SK-N-SH (cell line): ENCODE data around the gene PCNX1. TPM values are rescaled to one million over a fixed set of nuclear protein-coding genes. Genes with fewer than 3 reads are reported as not detected.

Source experiments
- CTCF ChIA-PET: fragments of 300-600, 350-600 bp; formaldehyde crosslinking; extraction: SDS; loops from one replicate; lab custom pipeline; 2021; lab: Yijun Ruan, JAX
- POLR2A ChIA-PET: fragments of 350-600 bp; sonication (Branson Sonifier 250); formaldehyde crosslinking; extraction: SDS; loops from one replicate; lab custom pipeline; 2020; ENCODE audit warnings: antibody characterized with exemption, inconsistent platforms; lab: Yijun Ruan, JAX
- DNase-seq: peaks from one replicate; pipeline ENCODE4 v3.0.0; 2012
- H2AFZ ChIP-seq: fragments of 200-600 bp; sonication (generic); 2 replicates; pipeline ENCODE4 v1.8.1; 2016; ENCODE audit warnings: antibody characterized with exemption, mild to moderate bottlenecking, low read depth
- H3F3A ChIP-seq: fragments of 200-600 bp; sonication (generic); replicated peaks from 2 replicates; pipeline ENCODE3; 2016; ENCODE audit warnings: antibody characterized with exemption, mild to moderate bottlenecking; ENCODE audit not compliant: insufficient read depth
- H3K27ac ChIP-seq, 2 experiments: fragments of 200-500 bp in 1 of 2; fragments of 200-600 bp in 1 of 2; sonication (Bioruptor generic) in 1 of 2; sonication (generic), shearing (Covaris generic) in 1 of 2; 2 replicates each; pipeline versions ENCODE4 v1.5.1 to v1.6.1; 2014 to 2016; ENCODE audit warnings: low read depth in 2 of 2, inconsistent platforms in 1 of 2, low read length in 1 of 2, mild to moderate bottlenecking in 1 of 2, mixed read lengths in 1 of 2
- H3K27me3 ChIP-seq: fragments of 200-600 bp; sonication (generic), shearing (Covaris generic); 2 replicates; pipeline ENCODE4 v1.6.1; 2016; ENCODE audit warnings: mixed run types; ENCODE audit not compliant: insufficient read depth
- H3K36me3 ChIP-seq, 2 experiments: fragments of 200-500 bp in 1 of 2; fragments of 200-600 bp in 1 of 2; sonication (Bioruptor generic) in 1 of 2; sonication (generic) in 1 of 2; replicated peaks in 1 of 2; 2 replicates each; pipeline versions ENCODE3 to v1.5.1; 2014 to 2016; ENCODE audit warnings: low read length in 1 of 2, mild to moderate bottlenecking in 1 of 2; ENCODE audit not compliant: insufficient read depth in 2 of 2, control insufficient read depth in 1 of 2
- H3K4me1 ChIP-seq, 2 experiments: fragments of 200-500 bp in 1 of 2; fragments of 200-600 bp in 1 of 2; sonication (Bioruptor generic) in 1 of 2; sonication (generic), shearing (Covaris generic) in 1 of 2; 2 replicates each; pipeline versions ENCODE4 v1.5.1 to v1.6.1; 2014 to 2016; ENCODE audit warnings: low read depth in 1 of 2, low read length in 1 of 2, mixed run types in 1 of 2; ENCODE audit not compliant: insufficient read depth in 2 of 2, control insufficient read depth in 1 of 2
- H3K4me2 ChIP-seq: fragments of 200-600 bp; sonication (generic), shearing (Covaris generic); 2 replicates; pipeline ENCODE4 v1.6.1; 2017; ENCODE audit warnings: mixed run types
- H3K4me3 ChIP-seq, 2 experiments: fragments of 200-500 bp in 1 of 2; fragments of 200-600 bp in 1 of 2; sonication (Bioruptor generic) in 1 of 2; sonication (generic), shearing (Covaris generic) in 1 of 2; 2 replicates each; pipeline versions ENCODE4 v1.5.1 to v1.8.1; 2014 to 2016; ENCODE audit warnings: low read depth in 2 of 2, inconsistent platforms in 1 of 2, low read length in 1 of 2, mild to moderate bottlenecking in 1 of 2, mixed read lengths in 1 of 2, moderate library complexity in 1 of 2
- H3K79me2 ChIP-seq: fragments of 200-600 bp; sonication (generic); 2 replicates; pipeline ENCODE4 v1.8.1; 2017; ENCODE audit warnings: mild to moderate bottlenecking; ENCODE audit not compliant: insufficient read depth
- H3K9ac ChIP-seq: fragments of 200-600 bp; sonication (generic); 2 replicates; pipeline ENCODE4 v1.6.1; 2017; ENCODE audit warnings: mixed run types
- H3K9me2 ChIP-seq: fragments of 200-600 bp; sonication (generic); 2 replicates; pipeline ENCODE4 v1.6.1; 2017; ENCODE audit warnings: mixed run types
- H3K9me3 ChIP-seq: fragments of 200-600 bp; sonication (generic); 2 replicates; pipeline ENCODE4 v1.6.1; 2017; ENCODE audit warnings: mixed run types, mild to moderate bottlenecking, moderate library complexity
- H4K20me1 ChIP-seq: fragments of 200-600 bp; sonication (generic); 2 replicates; pipeline ENCODE4 v1.6.1; 2017; ENCODE audit warnings: mild to moderate bottlenecking, mixed run types; ENCODE audit not compliant: insufficient read depth
- ELF1 ChIP-seq: IDR thresholded peaks from 2 replicates; pipeline ENCODE4 v1.4.0; 2012
- EP300 ChIP-seq, 2 experiments: IDR thresholded peaks; 2 replicates each; pipeline versions ENCODE4 v1.4.0 to v1.6.1; 2012; ENCODE audit warnings: borderline replicate concordance in 1 of 2, low read depth in 1 of 2, low read length in 1 of 2
- EZH2phosphoT487 ChIP-seq: fragments of 200-600 bp; sonication (generic); IDR thresholded peaks from 2 replicates; pipeline ENCODE4 v1.6.1; 2017; ENCODE audit warnings: low read depth, mixed run types, mild to moderate bottlenecking, antibody characterized with exemption, moderate library complexity, borderline replicate concordance
- FOSL2 ChIP-seq: IDR thresholded peaks from 2 replicates; pipeline ENCODE4 v1.4.0; 2012; ENCODE audit warnings: low read depth, mild to moderate bottlenecking, moderate library complexity, borderline replicate concordance
- FOXJ3 ChIP-seq: sonication (generic); formaldehyde crosslinking; IDR thresholded peaks from 2 replicates; pipeline ENCODE4 v1.5.1; 2020; ENCODE audit warnings: mild to moderate bottlenecking, missing genetic modification reagents
- GATA2 ChIP-seq: sonication (generic); formaldehyde crosslinking; IDR thresholded peaks from 2 replicates; pipeline ENCODE4 v1.5.0; 2020; ENCODE audit warnings: mild to moderate bottlenecking, missing genetic modification reagents
- JUND ChIP-seq: IDR thresholded peaks from 2 replicates; pipeline ENCODE4 v1.4.0; 2012
- MAX ChIP-seq: IDR thresholded peaks from 2 replicates; pipeline ENCODE4 v1.4.0; 2012; ENCODE audit warnings: low read depth
- MEF2A ChIP-seq: IDR thresholded peaks from 2 replicates; pipeline ENCODE4 v1.4.0; 2012; ENCODE audit warnings: low read depth, borderline replicate concordance
- MXI1 ChIP-seq: IDR thresholded peaks from 2 replicates; pipeline ENCODE4 v1.6.1; 2012; ENCODE audit warnings: mild to moderate bottlenecking, low read depth, low read length, improper control_type of control experiment
- NFIC ChIP-seq: IDR thresholded peaks from 2 replicates; pipeline ENCODE4 v1.4.0; 2012; ENCODE audit warnings: borderline replicate concordance
- NRF1 ChIP-seq: IDR thresholded peaks from 2 replicates; pipeline ENCODE4 v1.6.1; 2012; ENCODE audit warnings: low read depth, mild to moderate bottlenecking, low read length
- POLR2AphosphoS5 ChIP-seq: IDR thresholded peaks from 2 replicates; pipeline ENCODE4 v1.6.1; 2012; ENCODE audit warnings: low read depth, low read length
- RAD21 ChIP-seq: IDR thresholded peaks from 2 replicates; pipeline ENCODE4 v1.6.1; 2012; ENCODE audit warnings: mild to moderate bottlenecking, low read length
- RFX5 ChIP-seq: IDR thresholded peaks from 2 replicates; pipeline ENCODE4 v1.6.1; 2012; ENCODE audit warnings: mild to moderate bottlenecking, improper control_type of control experiment, low read length
- RXRA ChIP-seq: IDR thresholded peaks from 2 replicates; pipeline ENCODE4 v1.4.0; 2012; ENCODE audit warnings: low read depth, mild to moderate bottlenecking, borderline replicate concordance
- TAF1 ChIP-seq: IDR thresholded peaks from 2 replicates; pipeline ENCODE4 v1.6.1; 2012; ENCODE audit warnings: low read depth, mild to moderate bottlenecking, low read length, moderate library complexity, borderline replicate concordance
- TCF12 ChIP-seq: IDR thresholded peaks from 2 replicates; pipeline ENCODE4 v1.4.0; 2012
- TEAD4 ChIP-seq: IDR thresholded peaks from 2 replicates; pipeline ENCODE4 v1.4.0; 2012; ENCODE audit warnings: mild to moderate bottlenecking, borderline replicate concordance; ENCODE audit not compliant: insufficient read depth
- USF1 ChIP-seq: IDR thresholded peaks from 2 replicates; pipeline ENCODE4 v1.4.0; 2012; ENCODE audit warnings: low read depth, borderline replicate concordance
- ZBTB33 ChIP-seq: IDR thresholded peaks from 2 replicates; pipeline ENCODE4 v1.4.0; 2012; ENCODE audit warnings: low read depth, borderline replicate concordance
- WGBS: methylation state at CpG from one replicate; pipeline ENCODE4 v1.1.6; 2017; ENCODE audit warnings: low lambda C conversion rate; 5-methylcytosine and 5-hydroxymethylcytosine counted together
- polyA plus RNA-seq, 3 experiments: library from polyadenylated mRNA; depleted of rRNA; stranded (reverse); fragments of >200 nt; gene quantifications; 2 replicates each; pipeline ENCODE4 v1.2.3, GENCODE V29; 2012
- TF ChIP-seq, protein P1 (sequence below): IDR thresholded peaks from 2 replicates; pipeline ENCODE4; 2012

The PCNX1 gene
- polyA plus RNA-seq, 1 of the 3 experiments (the other 2 are of a cell fraction), result 9.4 TPM

DNA sequence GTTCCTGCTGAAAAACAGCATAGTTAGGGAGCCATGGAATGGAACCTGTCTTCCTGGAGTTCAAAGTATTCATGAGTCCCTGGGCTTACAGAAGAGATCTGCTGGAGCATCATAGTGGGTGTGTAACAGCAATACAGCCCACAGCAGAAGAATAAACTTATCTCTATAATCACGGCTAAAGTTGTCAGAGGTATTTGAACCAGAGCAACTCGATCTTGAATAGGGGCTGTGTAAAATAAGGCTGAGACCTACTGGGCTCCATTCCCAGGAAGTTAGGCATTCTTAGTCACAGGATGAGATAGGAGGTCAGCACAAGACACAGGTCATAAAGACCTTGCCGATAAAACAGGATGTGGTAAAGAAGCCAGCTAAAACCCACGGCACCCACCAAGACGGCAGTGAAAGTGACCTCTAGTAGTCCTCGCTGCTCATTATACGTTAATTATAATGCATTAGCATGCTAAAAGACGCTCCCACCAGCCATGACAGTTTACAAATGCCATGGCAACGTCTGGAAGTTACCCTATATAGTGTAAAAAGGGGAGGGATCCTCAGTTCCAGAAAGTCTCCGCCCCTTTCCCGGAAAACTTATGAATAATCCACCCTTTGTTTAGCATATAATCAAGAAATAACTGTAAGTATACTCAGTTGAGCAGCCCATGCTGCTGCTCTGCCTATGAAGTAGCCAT lies 223.4 kb downstream of the PCNX1 start:
- POLR2A ChIA-PET, result interaction anchor here (0.6 kb wide), 1 partner anchor 606 kb away, joined by 3 read pairs; no protein-coding TSS in a partner anchor
- Histone ChIP-seq H3K9me2 (no peaks in the 10 kb centered on the region), H3K4me2 (peak overlapping the region; percentile 57), H3F3A (peaks cover 14% of the 10 kb centered on the region), H2AFZ (peak overlapping the region; percentile 81), H3K4me1 (peaks cover 0 to 16% of the 10 kb centered on the region in 2 experiments; a peak in 1 of 4 replicates), H3K27me3 (no peaks in the 10 kb centered on the region), H3K36me3 (no peaks in the 10 kb centered on the region), H3K9me3 (no peaks in the 10 kb centered on the region), H3K79me2 (no peaks in the 10 kb centered on the region), H3K9ac (peak overlapping the region; percentile 62), H3K27ac (peak overlapping the region; percentile 73 to 80), H4K20me1 (no peaks in the 10 kb centered on the region), H3K4me3 (peak overlapping the region; percentile 24 to 41; a peak in 3 of 4 replicates)
- 0 out of 2 replicates have a peak, but pooled peaks have one; percentile 23 for TF ChIP-seq MEF2A
- TF ChIP-seq USF1, result no peak
- no peak for TF ChIP-seq RFX5
- TF ChIP-seq POLR2AphosphoS5, result peak; percentile 16; the same call in 1 of the 2 replicates
- TF ChIP-seq RAD21, result no peak
- no peak for TF ChIP-seq ELF1
- peak; percentile 54; the same call in 1 of the 2 replicates for TF ChIP-seq FOSL2
- TF ChIP-seq ZBTB33, result no peak
- TF ChIP-seq EP300 (IDR thresholded peaks at IDR 0.05; ENCODE audit: borderline replicate concordance in 1 of 2, low read depth in 1 of 2, low read length in 1 of 2), result peak in 1 of 2 experiments; percentile 65; a peak in 1 of 4 replicates
- TF ChIP-seq FOXJ3 (CRISPR knock-in tag), result no peak
- no peak for TF ChIP-seq TAF1
- TF ChIP-seq NRF1, result no peak
- TF ChIP-seq, protein P1, sequence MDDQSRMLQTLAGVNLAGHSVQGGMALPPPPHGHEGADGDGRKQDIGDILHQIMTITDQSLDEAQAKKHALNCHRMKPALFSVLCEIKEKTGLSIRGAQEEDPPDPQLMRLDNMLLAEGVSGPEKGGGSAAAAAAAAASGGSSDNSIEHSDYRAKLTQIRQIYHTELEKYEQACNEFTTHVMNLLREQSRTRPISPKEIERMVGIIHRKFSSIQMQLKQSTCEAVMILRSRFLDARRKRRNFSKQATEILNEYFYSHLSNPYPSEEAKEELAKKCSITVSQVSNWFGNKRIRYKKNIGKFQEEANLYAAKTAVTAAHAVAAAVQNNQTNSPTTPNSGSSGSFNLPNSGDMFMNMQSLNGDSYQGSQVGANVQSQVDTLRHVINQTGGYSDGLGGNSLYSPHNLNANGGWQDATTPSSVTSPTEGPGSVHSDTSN, result peak; percentile 55; the same call in 1 of the 2 replicates
- peak; percentile 43; the same call in 1 of the 2 replicates for TF ChIP-seq JUND
- TF ChIP-seq MXI1, result no peak
- TF ChIP-seq NFIC, result peak; percentile 84
- no peak for TF ChIP-seq EZH2phosphoT487
- TF ChIP-seq TCF12, result peak; percentile 70
- TF ChIP-seq TEAD4, result peak; percentile 58; the same call in 1 of the 2 replicates
- TF ChIP-seq RXRA, result peak; percentile 97
- TF ChIP-seq MAX, result peak; percentile 14; the same call in 1 of the 2 replicates
- TF ChIP-seq GATA2, result no peak
- no peak for DNase-seq
- CTCF ChIA-PET, result interaction anchor here (1.2 to 15.9 kb wide), 2 partner anchors 621 to 622 kb away, joined by 4 to 198 read pairs; no protein-coding TSS in a partner anchor
- WGBS, result 11% methylated on average over 11 of the region's 11 CpGs
